Fibroblast of lung (primary cell): ENCODE data around the gene CCNL1. TPM values are rescaled to one million over a fixed set of nuclear protein-coding genes. Genes with fewer than 3 reads are reported as not detected.
A peak's percentile ranks its signal among the peaks of the same experiment; 100 is the strongest.

Experiments used
- DNase-seq, 2 donors: peaks; one replicate each; pipeline versions ENCODE4 v3.0.0 to v3.0.0-alpha.2; 2010; ENCODE audit warnings: low read depth in 2 of 2
- H2AFZ ChIP-seq: 2 replicates; pipeline ENCODE4 v1.5.1; 2012; ENCODE audit warnings: low read length, control low read depth, inconsistent platforms
- H3K27ac ChIP-seq: 2 replicates; pipeline ENCODE4 v1.5.1; 2011; ENCODE audit warnings: low read length, control low read depth; ENCODE audit not compliant: insufficient read depth
- H3K27me3 ChIP-seq: 2 replicates; pipeline ENCODE4 v1.5.1; 2011; ENCODE audit warnings: mild to moderate bottlenecking, low read length; ENCODE audit not compliant: control insufficient read depth, insufficient read depth
- H3K36me3 ChIP-seq: 2 replicates; pipeline ENCODE4 v1.5.1; 2011; ENCODE audit warnings: low read length; ENCODE audit not compliant: control insufficient read depth, insufficient read depth
- H3K4me1 ChIP-seq: 2 replicates; pipeline ENCODE4 v1.5.1; 2011; ENCODE audit warnings: low read length; ENCODE audit not compliant: control insufficient read depth, insufficient read depth; ENCODE audit errors: extremely low read depth
- H3K4me2 ChIP-seq: 2 replicates; pipeline ENCODE4 v1.5.1; 2011; ENCODE audit warnings: low read length, control low read depth; ENCODE audit not compliant: insufficient read depth; ENCODE audit errors: extremely low read depth
- H3K4me3 ChIP-seq, 4 experiments: fragments of 200-600 bp in 1 of 4; sonication (generic) in 1 of 4; replicated peaks in 1 of 4; 2 replicates each; pipeline ENCODE4 v1.5.1; 2011 to 2016; ENCODE audit warnings: low read length in 4 of 4, low read depth in 3 of 4, mild to moderate bottlenecking in 3 of 4, control low read depth in 2 of 4, inconsistent platforms in 1 of 4, mixed read lengths in 1 of 4; ENCODE audit not compliant: insufficient read depth in 1 of 4; ENCODE audit errors: control extremely low read depth in 1 of 4
- H3K79me2 ChIP-seq: 2 replicates; pipeline ENCODE4 v1.5.1; 2012; ENCODE audit warnings: mild to moderate bottlenecking, low read length, inconsistent platforms; ENCODE audit not compliant: control insufficient read depth, insufficient read depth
- H3K9ac ChIP-seq: 2 replicates; pipeline ENCODE4 v1.5.1; 2011; ENCODE audit warnings: mild to moderate bottlenecking, low read length, control low read depth; ENCODE audit not compliant: insufficient read depth
- H3K9me3 ChIP-seq: 2 replicates; pipeline ENCODE4 v1.5.1; 2012; ENCODE audit warnings: low read depth, low read length; ENCODE audit not compliant: control insufficient read depth, insufficient read depth
- H4K20me1 ChIP-seq: 2 replicates; pipeline ENCODE4 v1.5.1; 2011; ENCODE audit warnings: low read length; ENCODE audit not compliant: control insufficient read depth, insufficient read depth; ENCODE audit errors: extremely low read depth
- CTCF ChIP-seq, 2 donors: IDR thresholded peaks in 1 of 2; conservative IDR thresholded peaks in 1 of 2; 1 replicate in 1 of 2; 2 replicates in 1 of 2; pipeline ENCODE4 v1.5.1; 2011 to 2012; ENCODE audit warnings: low read length in 2 of 2, control low read depth in 1 of 2, inconsistent platforms in 1 of 2, low read depth in 1 of 2, mild to moderate bottlenecking in 1 of 2
- EZH2 ChIP-seq: IDR thresholded peaks from 2 replicates; pipeline ENCODE4 v1.5.1; 2012; ENCODE audit warnings: low read length, control low read depth, mild to moderate bottlenecking; ENCODE audit errors: missing control alignments
- polyA plus RNA-seq, 2 donors: library from polyadenylated mRNA; depleted of rRNA in 1 of 2; stranded (reverse) in 1 of 2; unstranded in 1 of 2; fragments of >200 nt; gene quantifications; 2 replicates each; pipeline ENCODE4 v1.2.1, GENCODE V29; 2011 to 2012; ENCODE audit warnings: missing spikeins in 1 of 2
- total RNA-seq: library from RNA; depleted of rRNA; stranded (reverse); fragments of >200 nt; gene quantifications from 2 replicates; pipeline ENCODE4 v1.2.1, GENCODE V29; 2014

Gene CCNL1
- total and polyA plus RNA-seq, 2 donors (not counting 1 experiment from before 2014, with no cell fraction given) = 63.8 to 219 TPM

GRCh38 chr3:157127831-157128767 lies 31.8 kb downstream of the CCNL1 start:
- H3K4me3 ChIP-seq = no peak overlapping the region
- no peak overlapping the region for H3K9ac ChIP-seq
- H2AFZ ChIP-seq = peak overlapping the region; percentile 3
- no peaks in the 10 kb centered on the region for H3K36me3 ChIP-seq
- no peaks in the 10 kb centered on the region for H3K9me3 ChIP-seq
- peaks cover 10% of the 10 kb centered on the region for H3K4me1 ChIP-seq
- no peaks in the 10 kb centered on the region for H3K79me2 ChIP-seq
- H3K27ac ChIP-seq = no peak overlapping the region
- peak; percentile 79 to 88 for DNase-seq
- no peak overlapping the region for H3K4me2 ChIP-seq
- H4K20me1 ChIP-seq = no peaks in the 10 kb centered on the region
- H3K27me3 ChIP-seq = no peaks in the 10 kb centered on the region
- TF ChIP-seq CTCF (conservative IDR thresholded peaks at IDR 0.05 in 1 of 2, IDR thresholded peaks at IDR 0.05 in 1 of 2; ENCODE audit: low read depth in 1 of 2, low read length in 2 of 2) (no peak), EZH2 (no peak)

GRCh38 chr3:157127268-157127667 lies 32.7 kb downstream of the CCNL1 start:
- Histone ChIP-seq H3K4me1 (peaks cover 12% of the 10 kb centered on the region), H3K36me3 (no peaks in the 10 kb centered on the region), H3K27ac (no peak overlapping the region)

More at GRCh38 chr3:157127268-157127667, 32.7 kb downstream of the CCNL1 start:
- no peaks in the 10 kb centered on the region for H3K27me3 ChIP-seq
- H3K4me3 ChIP-seq = no peak overlapping the region
- H3K4me2 ChIP-seq = no peak overlapping the region
- TF ChIP-seq EZH2 = no peak
- no peak for TF ChIP-seq CTCF (conservative IDR thresholded peaks at IDR 0.05 in 1 of 2, IDR thresholded peaks at IDR 0.05 in 1 of 2; ENCODE audit: low read depth in 1 of 2, low read length in 2 of 2)
- no peak overlapping the region for H2AFZ ChIP-seq
- no peaks in the 10 kb centered on the region for H3K79me2 ChIP-seq
- peak in 1 of 2 donors; percentile 61 for DNase-seq
- no peaks in the 10 kb centered on the region for H3K9me3 ChIP-seq
- H3K9ac ChIP-seq = no peak overlapping the region
- no peaks in the 10 kb centered on the region for H4K20me1 ChIP-seq
